GM12801 (cell line): Measurements from ENCODE around the gene SENP3.

Experiments
- CTCF ChIP-seq: IDR thresholded peaks from one replicate; pipeline ENCODE4 v1.5.1; 2011; ENCODE audit warnings: control low read depth; ENCODE audit not compliant: insufficient read length; ENCODE audit errors: extremely low read depth

SENP3 gene

GRCh38 chr17:7562208-7562605 lies 488 bp downstream of the SENP3 start:
- no peak for TF ChIP-seq CTCF

- TF ChIP-seq CTCF, result no peak
Measured at GRCh38 chr17:7563115-7563869, 1.6 kb downstream of the SENP3 start.

GRCh38 chr17:7569571-7569970 lies 7.9 kb downstream of the SENP3 start:
- no peak for TF ChIP-seq CTCF

GRCh38 chr17:7570351-7570750 lies 8.6 kb downstream of the SENP3 start:
- TF ChIP-seq CTCF, result no peak

- TF ChIP-seq CTCF, result no peak
Measured at GRCh38 chr17:7572338-7572587, 10.5 kb downstream of the SENP3 start.

- no peak for TF ChIP-seq CTCF
Measured at GRCh38 chr17:7572588-7573323, 11.0 kb downstream of the SENP3 start.

- TF ChIP-seq CTCF, result no peak
Measured at GRCh38 chr17:7573324-7574080, 11.8 kb downstream of the SENP3 start.
